Testis (tissue), 2 donors: ENCODE results near the gene MAPKAPK2.

ENCODE experiments used
- CTCF ChIP-seq, 3 experiments: fragments of 450-650 bp in 2 of 3; fragments of 200-600 bp in 1 of 3; sonication (generic) in 1 of 3; IDR thresholded peaks; one replicate each; pipeline ENCODE4 v1.5.1; 2016 to 2019; ENCODE audit warnings: antibody characterized with exemption in 3 of 3, mild to moderate bottlenecking in 2 of 3, moderate library complexity in 1 of 3
- POLR2A ChIP-seq: fragments of 450-650 bp; IDR thresholded peaks from one replicate; pipeline ENCODE4 v1.6.1; 2017; ENCODE audit warnings: antibody characterized with exemption, mild to moderate bottlenecking, moderate library complexity

- TF ChIP-seq CTCF (IDR thresholded peaks at IDR 0.05) (no peak), POLR2A (no peak)
Observed at GRCh38 chr1:206663362-206663761, 21.3 kb upstream of the MAPKAPK2 start.
